Stimulated activated CD8-positive, alpha-beta memory T cell treated with anti-CD3 and anti-CD28 coated beads, Interleukin-15, amount 100 ng/mL, for 48 hours (primary cell): ENCODE measurements around the gene DOK3.
A peak's percentile ranks its signal among the peaks of the same experiment; 100 is the strongest.
"Not testable (repeated sequence)": the region's sequence is repeated elsewhere in the genome, so short reads cannot be mapped to it uniquely, and the experiment has no call there.

Experiments
- DNase-seq, 2 donors: peaks; one replicate each; pipeline ENCODE4 v3.0.0-alpha.2; 2020; ENCODE audit warnings: low read depth in 2 of 2

The DOK3 gene

DNA sequence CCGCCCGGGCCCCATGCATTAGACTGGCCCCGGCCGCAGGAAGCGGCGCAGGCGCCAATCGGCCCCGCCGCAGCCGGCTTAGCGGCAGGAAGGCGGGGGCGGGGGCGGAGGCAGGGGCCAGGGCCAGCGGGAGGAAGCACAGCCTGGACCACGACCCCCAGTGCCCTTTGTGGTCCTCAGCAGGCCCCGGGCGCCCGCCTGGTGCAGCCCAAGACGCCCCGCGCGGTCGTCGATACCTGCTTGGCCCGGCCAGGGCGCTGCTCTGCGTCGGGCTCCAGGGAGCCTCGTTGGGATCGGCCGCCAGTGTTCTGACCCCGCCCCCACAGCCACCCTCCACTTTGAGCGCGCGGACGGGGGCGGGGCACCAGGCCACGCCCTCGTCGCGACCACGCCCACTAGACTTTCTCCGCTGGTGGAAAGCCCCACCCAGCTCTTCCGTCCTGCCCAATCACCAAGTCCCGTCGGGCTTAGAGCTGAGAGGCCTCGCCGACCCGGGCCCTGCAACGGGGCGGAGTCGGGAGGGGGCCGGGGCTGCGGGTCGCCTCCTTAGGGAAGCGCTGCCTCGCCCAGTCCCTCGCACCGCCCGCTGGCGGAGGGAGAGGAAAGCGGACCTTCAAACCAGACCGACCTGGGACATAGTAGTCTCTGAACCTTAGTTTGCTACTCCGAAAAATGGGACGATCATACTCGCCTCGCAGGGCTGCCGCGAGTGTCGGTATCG lies 12.2 kb downstream of the DOK3 start, which contains the start of gene PDLIM7:
Gene PDLIM7, minus strand, starts transcription at position 313 of the 721 bp plus-strand sequence. CDS start 1,092 bp downstream, outside the sequence.
- peak; percentile 88 to 90 for DNase-seq

DNA sequence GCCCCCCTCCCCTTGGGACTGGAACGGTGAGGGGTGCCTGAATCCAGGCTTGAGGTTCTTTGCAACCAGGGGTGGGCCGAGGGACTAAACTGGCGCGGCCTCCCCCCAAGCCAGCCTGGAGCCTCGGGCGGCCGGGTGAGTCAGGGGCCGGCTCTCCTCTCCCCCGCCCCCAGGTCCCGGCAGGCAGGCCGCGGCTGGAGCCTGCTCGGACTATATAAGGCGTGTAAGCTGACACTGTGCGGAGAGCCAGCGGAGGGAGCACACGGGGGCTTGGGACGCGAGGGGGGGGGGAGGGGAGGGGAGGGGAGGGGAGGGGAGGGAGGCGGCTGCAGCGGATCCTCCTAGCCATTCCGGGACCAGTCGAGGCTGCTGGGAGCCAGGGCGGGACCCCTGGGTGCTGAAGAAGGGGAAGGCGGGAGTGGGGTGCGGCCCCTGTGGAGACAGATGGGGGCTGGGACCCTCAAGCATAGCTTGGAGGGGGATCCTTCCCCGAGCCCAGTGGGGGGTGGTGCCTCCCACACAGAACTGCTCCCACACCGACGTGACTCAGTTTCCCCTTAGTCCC lies 12.8 kb downstream of the DOK3 start:
- DNase-seq, result no peak

DNA sequence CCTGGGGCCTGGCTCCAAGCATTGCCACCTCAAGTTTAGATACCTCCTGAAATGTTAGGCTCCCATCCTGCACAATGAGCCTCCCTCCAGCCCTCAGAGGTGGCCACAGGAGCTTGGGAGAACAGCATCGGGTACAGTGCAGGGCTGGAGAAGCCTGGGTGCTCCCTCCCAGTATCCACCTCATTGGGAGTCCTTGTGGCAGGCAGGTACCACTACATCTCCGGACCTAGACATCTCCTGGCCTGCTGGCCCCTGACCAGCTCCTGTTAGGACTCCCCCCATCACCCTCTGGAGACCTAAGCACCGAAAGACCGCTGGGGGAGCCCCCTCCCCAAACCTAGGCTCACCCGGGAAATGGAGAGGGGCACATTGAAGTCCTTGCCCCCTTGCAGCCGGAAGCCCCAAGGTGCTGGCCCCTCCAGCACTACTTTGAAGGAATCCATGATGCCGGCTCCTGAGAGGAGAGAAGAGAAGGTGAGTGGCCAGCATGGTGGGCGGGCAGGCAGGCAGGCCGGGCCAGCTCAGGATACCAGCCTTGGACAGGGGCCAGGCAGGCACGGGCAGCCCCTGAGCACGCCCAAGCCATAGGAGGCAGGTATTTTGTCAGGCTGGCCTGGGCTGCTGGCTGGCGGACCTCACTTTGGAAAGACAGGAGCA lies 13.4 kb downstream of the DOK3 start:
- DNase-seq, result no peak

DNA sequence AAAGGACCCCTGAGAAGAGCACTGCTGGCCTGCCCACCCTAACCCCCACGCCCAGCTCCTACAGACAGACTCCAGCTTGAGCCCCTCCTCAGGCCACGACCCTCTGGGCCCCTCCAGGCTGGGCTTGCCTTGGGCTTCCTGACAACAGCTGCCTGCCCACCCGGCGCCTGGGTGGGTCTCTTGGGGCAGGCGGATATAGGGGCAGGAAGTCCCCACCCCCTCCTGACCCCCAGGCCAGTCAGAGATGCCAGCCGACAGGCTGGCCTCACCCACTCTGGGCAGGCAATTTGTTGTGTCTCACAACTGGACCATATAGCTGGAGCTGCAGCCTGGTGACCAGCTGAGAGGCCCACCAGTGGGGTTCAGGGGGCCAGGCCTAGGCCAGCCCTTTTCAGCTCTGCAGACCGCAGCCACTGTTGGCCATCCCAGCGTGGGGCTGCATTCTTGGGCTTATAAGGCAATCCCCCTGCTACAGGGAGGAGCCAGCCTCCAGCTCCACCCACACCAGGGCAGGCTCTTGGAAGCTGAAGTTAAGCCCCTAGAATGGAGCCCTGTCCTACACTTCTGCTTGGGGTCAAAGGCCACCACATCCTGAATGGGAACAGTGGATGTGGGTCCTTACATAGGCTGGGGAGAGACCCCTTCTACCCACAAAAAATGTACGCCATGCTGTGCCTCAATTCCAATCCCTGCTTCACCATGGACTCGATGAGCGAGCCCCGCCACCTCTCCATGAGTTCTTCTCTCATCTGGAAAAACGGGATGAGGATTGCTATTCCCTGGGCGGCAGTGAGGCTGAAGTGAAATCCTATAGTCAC lies 14.2 kb downstream of the DOK3 start:
- DNase-seq, result no peak

DNA sequence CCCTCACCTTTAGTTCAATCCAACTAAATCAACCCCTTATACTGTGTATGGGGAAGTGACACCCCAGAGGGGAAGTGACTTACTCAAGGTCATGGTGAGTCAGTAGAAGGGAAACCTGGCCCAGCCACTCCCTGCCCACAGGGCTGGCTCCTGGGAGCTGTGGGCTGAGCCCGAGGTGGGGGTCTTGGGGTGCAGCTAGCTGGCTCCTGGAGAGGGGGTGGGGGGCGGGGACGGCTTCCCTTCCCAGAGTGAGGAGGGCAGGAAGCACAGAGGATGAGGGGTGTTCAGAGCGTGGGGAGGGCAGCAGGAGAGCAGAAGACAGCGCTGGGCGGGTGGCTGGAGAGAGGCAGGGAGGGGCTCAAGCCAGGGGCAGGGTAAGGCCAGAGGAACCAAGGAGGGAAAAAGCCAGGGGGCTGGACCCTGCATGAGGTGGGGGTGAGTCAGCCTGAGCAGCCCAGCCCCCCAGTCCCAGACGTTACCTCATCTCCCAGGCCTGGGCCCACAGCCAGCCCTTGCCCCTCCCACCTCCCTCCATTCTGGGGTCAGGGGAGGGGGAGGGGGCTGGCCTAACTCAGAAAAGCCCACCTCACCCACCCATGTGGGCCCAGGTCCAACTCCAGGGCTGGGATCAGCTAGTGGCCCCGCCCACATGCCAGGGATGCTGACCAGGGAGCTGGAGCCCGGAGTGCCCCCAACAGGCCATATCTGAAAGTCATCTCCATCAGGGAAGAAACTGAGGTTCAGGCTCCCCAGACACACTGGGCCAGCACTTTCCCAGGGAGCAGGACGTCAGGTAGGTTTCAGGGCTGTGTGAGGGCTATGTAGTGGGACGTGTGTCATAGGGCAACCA lies 15.1 kb downstream of the DOK3 start:
- DNase-seq, result peak in 1 of 2 donors; percentile 30

DNA sequence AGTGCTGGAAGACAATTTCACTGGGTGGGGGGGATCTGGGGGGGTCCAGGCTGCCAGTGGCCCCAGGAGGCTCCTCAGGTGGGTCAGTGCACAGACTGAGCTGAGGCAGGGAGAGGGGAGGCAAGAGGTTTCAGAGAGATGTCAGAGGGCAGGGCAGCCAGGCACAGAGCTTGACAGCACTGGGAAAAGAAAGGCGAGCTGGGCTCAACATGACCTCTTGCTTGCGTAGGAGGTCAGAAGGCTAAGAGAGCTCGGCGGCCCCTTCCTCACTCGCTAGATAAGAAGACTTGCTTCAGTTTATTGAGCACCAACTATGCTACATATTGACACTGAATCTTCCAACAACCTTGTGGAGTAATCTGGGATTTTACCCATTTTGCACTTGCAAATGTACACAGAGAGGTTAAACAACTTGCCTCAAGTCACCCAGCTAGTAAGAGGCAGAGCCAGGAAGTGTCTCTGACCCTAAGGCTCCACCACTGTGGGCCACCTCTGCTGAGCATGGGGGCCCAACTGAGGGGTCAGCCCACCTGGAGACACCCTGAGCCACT lies 15.8 kb downstream of the DOK3 start:
- no peak for DNase-seq

DNA sequence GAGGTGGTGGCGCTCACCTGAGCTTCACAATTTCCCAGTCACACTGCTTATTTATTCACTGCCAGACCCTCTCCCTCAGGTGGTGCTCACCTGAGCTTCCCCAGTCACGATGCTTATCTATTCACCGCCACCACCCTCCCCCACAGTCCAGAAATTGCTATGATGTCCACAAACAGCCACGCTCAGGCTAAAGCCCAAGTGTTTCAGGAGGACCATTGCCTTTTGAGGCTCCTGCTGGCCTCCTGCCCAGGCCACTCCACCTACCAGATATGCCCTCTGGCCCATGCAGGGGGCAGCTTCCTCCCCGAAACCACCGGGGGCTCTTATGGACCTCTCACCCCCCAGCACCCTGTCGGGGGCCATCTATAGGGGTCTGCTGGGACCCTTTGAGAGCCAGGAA lies 16.8 kb downstream of the DOK3 start:
- no peak for DNase-seq

DNA sequence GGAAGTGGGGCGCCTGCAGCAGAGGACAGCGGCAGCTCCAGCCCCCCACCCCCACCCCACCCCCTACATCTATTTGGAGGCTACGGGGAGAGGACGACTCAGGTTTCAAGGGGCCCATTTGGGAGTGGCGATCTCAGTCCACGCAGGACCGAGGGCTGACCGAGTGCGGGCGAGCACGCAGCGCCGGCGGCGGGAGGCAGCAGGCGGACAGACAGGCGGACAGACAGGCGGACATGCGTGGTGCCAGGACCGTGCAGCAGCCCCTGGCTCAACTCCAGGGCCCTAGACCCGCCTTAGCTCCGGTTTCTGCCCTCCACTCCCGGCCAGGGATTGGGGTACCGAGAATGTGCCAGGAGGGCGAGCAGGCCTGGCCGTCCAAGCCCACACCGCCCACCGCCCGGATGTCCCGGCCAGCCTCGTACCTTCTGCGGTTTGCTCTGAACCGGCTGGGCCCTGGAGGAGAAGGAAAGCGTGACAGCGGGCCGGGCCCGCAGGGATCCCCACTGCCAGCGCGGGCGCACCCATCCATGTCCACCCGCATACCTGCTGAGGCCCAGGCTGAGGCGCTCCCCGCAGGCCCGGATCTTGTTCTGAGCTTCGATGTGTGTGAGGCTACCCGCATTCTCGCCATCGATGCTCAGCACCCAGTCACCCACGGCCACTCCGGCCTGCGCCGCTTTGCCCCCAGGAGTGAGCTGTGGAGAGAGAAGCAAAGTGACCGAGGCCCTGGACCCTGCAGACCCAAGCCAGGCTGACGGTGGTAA lies 17.5 kb downstream of the DOK3 start:
- DNase-seq, result no peak

DNA sequence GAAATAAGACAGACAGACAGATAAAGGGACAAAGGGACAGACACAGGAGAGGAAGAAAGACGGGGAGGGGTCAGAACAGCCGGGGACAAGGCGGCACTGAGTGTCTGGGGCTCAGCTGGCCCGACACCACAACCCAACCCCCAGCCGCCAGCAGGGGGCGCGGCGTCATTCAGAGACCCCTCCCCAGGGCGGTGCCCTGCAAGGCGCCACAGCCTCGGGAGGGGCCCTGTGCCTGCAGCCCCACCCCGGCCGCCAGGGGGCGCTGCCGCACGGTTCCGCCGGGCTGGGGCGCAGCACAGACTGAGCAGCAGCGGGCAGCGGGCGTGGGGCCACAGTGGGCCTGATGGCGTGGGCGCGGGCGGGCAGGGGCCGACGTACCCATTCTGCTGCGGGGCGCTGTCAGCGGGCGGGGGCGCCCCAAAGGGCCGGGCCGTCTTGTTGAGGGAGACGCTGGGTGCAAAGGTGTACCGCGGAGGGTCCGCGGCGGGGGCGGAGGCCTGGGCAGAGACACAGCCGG lies 18.1 kb downstream of the DOK3 start:
- peak in 1 of 2 donors; percentile 33 for DNase-seq

DNA sequence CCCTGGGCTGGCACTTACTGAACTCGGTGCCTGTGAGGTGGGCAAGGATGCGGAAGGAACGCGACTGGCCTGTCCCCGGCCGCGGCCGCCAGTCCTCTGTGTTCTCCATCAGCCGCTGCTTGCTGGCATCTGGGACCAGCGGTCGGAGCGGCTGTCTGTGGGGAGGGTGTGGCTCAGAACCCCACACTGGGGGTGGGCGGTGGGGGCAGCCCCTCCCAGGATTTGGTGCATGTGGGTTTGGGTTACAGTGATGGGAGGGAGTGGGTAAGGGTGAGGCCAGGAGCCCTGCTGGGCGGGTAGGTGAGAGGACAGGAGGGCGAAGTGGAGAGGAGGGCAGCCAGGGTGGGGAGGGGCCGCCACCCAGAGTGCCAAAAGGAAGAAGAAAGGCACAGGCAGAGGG lies 18.6 kb downstream of the DOK3 start:
- no peak for DNase-seq

DNA sequence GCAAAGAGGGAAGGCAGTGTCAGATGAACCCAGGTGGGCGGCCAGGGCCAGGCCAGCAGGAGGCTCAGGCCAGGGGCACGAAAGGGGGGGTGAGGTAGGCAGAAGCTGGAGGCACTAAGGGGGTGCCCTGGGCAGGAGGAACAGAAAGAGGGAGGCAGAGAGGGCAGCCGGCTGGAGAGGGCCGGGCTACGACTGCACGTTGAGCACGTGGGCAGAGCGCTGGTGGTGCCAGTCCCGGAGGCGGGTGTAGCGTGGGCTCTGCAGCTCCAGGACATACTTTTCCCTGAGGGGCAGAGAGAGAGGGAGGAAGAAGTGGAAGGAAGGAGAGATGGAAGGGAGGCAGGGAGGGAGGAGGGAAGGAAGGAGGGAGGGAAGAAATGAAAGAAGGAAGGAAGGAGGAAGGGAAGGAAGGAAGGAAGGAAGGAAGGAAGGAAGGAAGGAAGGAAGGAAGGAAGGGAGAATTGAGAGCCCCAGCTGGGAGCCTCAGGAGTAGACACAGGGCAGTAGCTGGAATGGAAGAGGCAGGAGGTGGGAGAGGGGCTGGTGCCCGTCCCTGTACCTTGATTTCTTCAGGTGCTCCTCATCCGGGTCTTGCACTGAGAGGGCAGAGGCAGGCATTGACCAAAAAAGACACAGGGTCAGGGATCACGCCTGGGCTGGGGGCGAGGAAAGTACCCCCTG lies 19.2 kb downstream of the DOK3 start:
- no peak for DNase-seq

DNA sequence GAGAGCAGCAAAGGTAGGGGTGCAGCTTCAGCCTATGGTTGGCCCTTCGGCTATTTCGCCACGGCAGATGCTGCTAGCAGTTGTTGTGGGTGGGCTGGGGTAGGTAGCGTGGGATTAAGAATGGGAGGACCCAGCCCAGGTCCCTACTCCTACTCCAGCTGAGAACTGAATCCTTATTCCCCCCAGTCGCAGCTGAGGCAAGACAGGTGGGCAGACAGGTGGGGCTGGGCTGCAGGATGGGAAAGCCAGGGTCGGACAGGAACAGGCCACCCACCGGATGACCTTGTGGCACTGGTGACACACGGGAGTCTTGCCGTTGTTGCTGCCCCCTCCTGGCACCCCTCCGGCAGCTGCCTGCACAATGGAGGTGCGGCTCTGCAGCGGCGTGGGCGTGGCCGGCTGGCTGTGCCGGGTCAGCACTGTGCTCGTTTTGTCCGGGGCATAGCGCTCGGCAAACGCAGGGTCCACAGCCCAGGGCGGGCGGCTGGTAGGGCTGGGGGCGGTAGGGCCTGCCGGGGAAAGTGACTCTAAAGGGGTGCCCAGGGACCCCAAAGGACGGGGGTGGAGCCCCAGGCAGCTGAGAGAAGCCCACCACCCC lies 20.4 kb downstream of the DOK3 start:
- no peak for DNase-seq

DNA sequence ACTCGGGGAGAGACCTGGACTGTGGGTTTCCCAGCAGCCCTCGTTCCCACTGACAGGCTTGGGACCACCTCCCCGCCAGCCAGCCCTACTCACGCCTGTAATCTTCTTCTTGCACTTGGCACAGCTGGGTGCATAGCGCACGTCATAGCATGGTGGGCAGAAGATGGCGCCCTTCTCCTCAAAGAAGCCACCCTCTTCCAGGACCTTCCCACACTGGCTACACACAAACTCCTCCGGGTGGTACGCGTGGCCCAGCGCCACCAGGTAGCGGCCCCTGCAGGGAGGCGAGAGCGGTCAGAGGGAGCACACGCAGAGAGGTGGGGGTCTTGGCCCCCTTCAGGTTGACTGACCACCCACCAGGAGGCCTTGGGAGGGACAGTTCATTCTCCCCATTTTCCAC lies 21.7 kb downstream of the DOK3 start:
- DNase-seq, result no peak

DNA sequence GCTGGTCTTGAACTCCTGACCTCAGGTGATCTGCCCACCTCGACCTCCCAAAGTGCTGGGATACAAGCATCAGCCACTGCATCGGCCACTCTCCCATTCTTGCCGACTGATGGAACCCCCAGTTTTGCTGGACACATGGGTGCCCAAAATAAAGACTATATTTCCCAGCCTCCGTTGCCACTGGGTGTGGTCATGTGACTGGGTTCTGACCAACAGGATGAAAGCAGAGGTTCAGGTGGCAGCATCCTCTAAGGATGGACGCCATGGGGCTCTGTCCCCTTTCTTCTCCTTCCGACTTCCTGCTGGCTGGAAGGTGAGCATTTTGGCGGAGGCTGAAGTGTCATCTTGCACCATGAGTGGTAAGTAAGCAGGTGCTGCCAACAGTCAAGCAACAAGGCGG lies 22.5 kb downstream of the DOK3 start:
- DNase-seq, result no peak

DNA sequence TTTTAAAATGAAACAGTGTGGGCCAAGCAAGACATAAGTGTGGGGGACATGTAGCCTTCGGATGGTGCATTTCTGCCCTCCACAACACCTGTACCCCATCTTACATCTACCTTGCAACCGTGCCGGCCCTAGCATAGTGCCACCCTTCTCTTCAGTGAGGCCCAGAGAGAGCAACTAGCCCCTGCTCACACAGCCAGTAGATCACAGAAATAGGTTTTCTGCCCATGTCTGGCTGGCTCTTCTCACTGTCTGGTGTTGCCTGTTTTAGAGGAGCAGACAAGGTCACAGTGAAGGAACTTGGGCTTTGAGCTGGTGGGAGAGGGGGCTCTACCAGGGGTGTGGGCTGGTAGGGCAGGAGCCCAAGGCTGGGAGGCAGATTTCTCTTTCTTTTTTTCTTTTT lies 23.4 kb downstream of the DOK3 start:
- no peak for DNase-seq

DNA sequence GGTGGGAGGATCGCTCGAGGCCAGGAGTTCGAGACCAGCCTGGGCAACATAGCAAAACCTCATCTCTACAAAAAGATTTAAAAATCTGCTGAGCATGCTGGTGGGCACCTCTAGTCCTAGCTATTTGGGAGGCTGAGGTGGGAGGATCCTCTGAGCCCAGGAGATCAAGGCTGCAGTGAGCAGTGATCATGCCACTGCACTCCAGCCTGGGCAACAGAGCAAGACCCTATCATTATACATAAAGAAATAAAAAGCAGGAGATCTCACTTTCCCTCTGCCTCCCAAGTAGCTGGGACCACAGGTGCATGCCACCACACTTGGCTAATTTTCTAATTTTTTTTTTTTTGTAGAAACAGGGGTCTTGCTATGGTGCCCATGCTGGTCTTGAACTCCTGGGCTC lies 23.9 kb downstream of the DOK3 start:
- not testable (repeated sequence) for DNase-seq

DNA sequence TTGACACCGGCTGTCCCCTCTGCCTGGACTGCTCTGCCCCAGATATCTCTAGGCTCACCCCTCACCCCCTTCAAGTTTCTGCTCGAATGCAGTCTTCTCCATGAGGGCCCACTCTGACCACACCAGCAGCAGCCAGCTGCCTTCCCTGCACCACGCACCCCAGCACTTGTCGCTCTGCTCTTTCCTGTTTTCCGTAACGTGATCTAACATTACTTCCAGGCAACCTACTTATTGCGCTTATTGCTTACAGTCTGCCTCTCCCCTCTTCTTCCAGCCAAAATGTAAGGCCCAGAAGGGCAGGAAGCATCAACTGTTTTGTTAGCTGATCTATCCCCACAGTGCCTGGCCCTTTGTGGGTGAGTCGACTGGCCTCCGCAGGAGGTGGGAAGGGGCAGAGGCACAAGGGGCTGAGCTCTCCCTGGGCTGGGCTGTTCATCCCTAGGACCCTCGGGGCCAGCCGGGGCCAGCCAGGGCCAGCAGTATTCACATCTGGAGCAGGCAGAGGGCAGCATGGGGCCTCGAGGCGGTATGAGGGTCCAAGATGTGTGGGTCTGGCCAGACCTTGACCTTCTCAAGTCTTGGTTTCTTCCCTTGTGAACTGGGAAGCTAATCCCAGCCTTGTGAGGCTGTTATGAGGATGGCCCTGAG lies 24.6 kb downstream of the DOK3 start:
- no peak for DNase-seq
